Camera-type eye (tissue), 1 donor: Measurements from ENCODE around the gene PRMT3. TPM values are rescaled to one million over a fixed set of nuclear protein-coding genes. Genes with fewer than 3 reads are reported as not detected.

ENCODE experiments used
- total RNA-seq: library from RNA; depleted of rRNA; stranded (reverse); fragments of >200 nt; gene quantifications from one replicate; pipeline ENCODE4 v1.2.3, GENCODE V29; 2014

The PRMT3 gene
- 29.4 TPM for total RNA-seq

GRCh38 chr11:20387261-20388095 is at the start of gene PRMT3:
TSS of gene PRMT3 (plus strand) at chr11:20387716. CDS start at chr11:20387747, 31 bp downstream.

GRCh38 chr11:20363500-20364340 is 23.8 kb upstream of the PRMT3 start, which contains the start of gene HTATIP2:
TSS of gene HTATIP2 (plus strand) at chr11:20363714. CDS start at chr11:20364238, 524 bp downstream.

Other genes with a start within 250 kb of the PRMT3 start
- not detected for gene DBX1, start 227.2 kb upstream of the PRMT3 start, total RNA-seq
- gene HTATIP2, start 24.0 kb upstream of the PRMT3 start, total RNA-seq: 2.6 TPM
- 0.99 TPM for gene SLC6A5, start 211.9 kb downstream of the PRMT3 start, total RNA-seq